MM.1S (cell line): Measurements from ENCODE around the gene TNFRSF12A.

Experiments used
- EZH2 ChIP-seq: fragments of 300-600 bp; sonication (generic); optimal IDR thresholded peaks from 2 replicates; pipeline ENCODE3; 2017; ENCODE audit warnings: low read depth, mild to moderate bottlenecking, antibody characterized with exemption, low read length, mixed read lengths
- EZH2phosphoT487 ChIP-seq: fragments of 300-600 bp; sonication (generic); IDR thresholded peaks from 2 replicates; pipeline ENCODE4 v1.6.1; 2018; ENCODE audit warnings: antibody characterized with exemption, low read length
- TF ChIP-seq, protein P1 (sequence below): fragments of 300-600 bp; sonication (generic); IDR thresholded peaks from 2 replicates; pipeline ENCODE4 v1.5.1; 2016; ENCODE audit warnings: antibody characterized with exemption, low read length, mixed read lengths

- TF ChIP-seq, protein P1, sequence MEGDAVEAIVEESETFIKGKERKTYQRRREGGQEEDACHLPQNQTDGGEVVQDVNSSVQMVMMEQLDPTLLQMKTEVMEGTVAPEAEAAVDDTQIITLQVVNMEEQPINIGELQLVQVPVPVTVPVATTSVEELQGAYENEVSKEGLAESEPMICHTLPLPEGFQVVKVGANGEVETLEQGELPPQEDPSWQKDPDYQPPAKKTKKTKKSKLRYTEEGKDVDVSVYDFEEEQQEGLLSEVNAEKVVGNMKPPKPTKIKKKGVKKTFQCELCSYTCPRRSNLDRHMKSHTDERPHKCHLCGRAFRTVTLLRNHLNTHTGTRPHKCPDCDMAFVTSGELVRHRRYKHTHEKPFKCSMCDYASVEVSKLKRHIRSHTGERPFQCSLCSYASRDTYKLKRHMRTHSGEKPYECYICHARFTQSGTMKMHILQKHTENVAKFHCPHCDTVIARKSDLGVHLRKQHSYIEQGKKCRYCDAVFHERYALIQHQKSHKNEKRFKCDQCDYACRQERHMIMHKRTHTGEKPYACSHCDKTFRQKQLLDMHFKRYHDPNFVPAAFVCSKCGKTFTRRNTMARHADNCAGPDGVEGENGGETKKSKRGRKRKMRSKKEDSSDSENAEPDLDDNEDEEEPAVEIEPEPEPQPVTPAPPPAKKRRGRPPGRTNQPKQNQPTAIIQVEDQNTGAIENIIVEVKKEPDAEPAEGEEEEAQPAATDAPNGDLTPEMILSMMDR, result no peak
- TF ChIP-seq EZH2 (no peak), EZH2phosphoT487 (no peak)
Measured at GRCh38 chr16:2970563-2970962, 49.6 kb upstream of the TNFRSF12A start.
